A673 (cell line): ENCODE data around the gene GBX1. TPM values are rescaled to one million over a fixed set of nuclear protein-coding genes. Genes with fewer than 3 reads are reported as not detected.

Source experiments
- BruUV-seq: library from RNA; stranded (reverse); fragments of 400-500 nt; replicated peaks from 2 replicates; lab custom pipeline; 2021; lab: Mats Ljungman, UMichigan
- CTCF ChIA-PET: fragments of 300-600 bp; sonication (Branson Sonifier 250); formaldehyde crosslinking; loops from one replicate; lab custom pipeline; 2022; ENCODE audit warnings: antibody characterized with exemption; lab: Charles Lee
- POLR2A ChIA-PET: fragments of 300-600 bp; sonication (Branson Sonifier 250); formaldehyde crosslinking; loops from one replicate; lab custom pipeline; 2022; ENCODE audit warnings: antibody characterized with exemption; ENCODE audit not compliant: low non-redundant PET; lab: Charles Lee
- DNase-seq: peaks from one replicate; pipeline ENCODE4 v3.0.0-alpha.2; 2015; ENCODE audit warnings: low spot score
- H3K27ac ChIP-seq: fragments of 200-600 bp; sonication (generic); 2 replicates; pipeline ENCODE4 v1.5.1; 2016; ENCODE audit warnings: mixed run types, low read depth, mild to moderate bottlenecking, mixed read lengths, antibody characterized with exemption, low read length; ENCODE audit not compliant: poor library complexity, severe bottlenecking
- H3K27me3 ChIP-seq: fragments of 200-600 bp; sonication (generic); replicated peaks from 2 replicates; pipeline ENCODE4 v1.6.1; 2017; ENCODE audit warnings: mixed run types, low read depth, mild to moderate bottlenecking, mixed read lengths, antibody characterized with exemption, low read length; ENCODE audit not compliant: insufficient read depth, poor library complexity
- H3K36me3 ChIP-seq: fragments of 200-600 bp; sonication (generic); 2 replicates; pipeline ENCODE4 v1.6.1; 2016; ENCODE audit warnings: mixed run types, mild to moderate bottlenecking, mixed read lengths, antibody characterized with exemption, low read length; ENCODE audit not compliant: insufficient read depth, poor library complexity, severe bottlenecking
- H3K4me1 ChIP-seq: fragments of 200-600 bp; sonication (generic); 2 replicates; pipeline ENCODE4 v1.6.1; 2017; ENCODE audit warnings: mixed run types, mild to moderate bottlenecking, mixed read lengths, antibody characterized with exemption, low read length; ENCODE audit not compliant: insufficient read depth, poor library complexity, severe bottlenecking
- H3K4me3 ChIP-seq: fragments of 200-600 bp; sonication (generic); 2 replicates; pipeline ENCODE4 v1.5.1; 2016; ENCODE audit warnings: low read depth, mixed run types, mild to moderate bottlenecking, mixed read lengths, low read length; ENCODE audit not compliant: poor library complexity, severe bottlenecking
- H3K9me3 ChIP-seq: fragments of 200-600 bp; sonication (generic); 2 replicates; pipeline ENCODE4 v1.6.1; 2016; ENCODE audit warnings: mixed run types, low read depth, mild to moderate bottlenecking, mixed read lengths, antibody characterized with exemption, low read length; ENCODE audit not compliant: poor library complexity, severe bottlenecking
- EZH2 ChIP-seq: fragments of 200-600 bp; sonication (generic); IDR thresholded peaks from 2 replicates; pipeline ENCODE4 v1.6.1; 2017; ENCODE audit warnings: borderline replicate concordance, low read depth, mild to moderate bottlenecking, mixed read lengths, antibody characterized with exemption, low read length; ENCODE audit not compliant: poor library complexity, severe bottlenecking
- intact Hi-C: fragments of 100-400 bp; cut with micrococcal nuclease; formaldehyde crosslinking; loops from one replicate; pipeline ENCODE4 v1.10.0; 2022; ENCODE audit not compliant: unreplicated experiment
- total RNA-seq: library from RNA; stranded (reverse); gene quantifications from 2 replicates; pipeline ENCODE4 v1.2.3, GENCODE V29; 2021
- TF ChIP-seq, protein P1 (sequence below): fragments of 300-800, 200-600 bp; sonication (generic); conservative IDR thresholded peaks from 2 replicates; pipeline ENCODE4 v1.5.1; 2017; ENCODE audit warnings: low read depth, mild to moderate bottlenecking, antibody characterized with exemption, low read length, moderate library complexity, mixed read lengths

GBX1 gene
- total RNA-seq, 1 experiment from 2014 or later: not detected

DNA sequence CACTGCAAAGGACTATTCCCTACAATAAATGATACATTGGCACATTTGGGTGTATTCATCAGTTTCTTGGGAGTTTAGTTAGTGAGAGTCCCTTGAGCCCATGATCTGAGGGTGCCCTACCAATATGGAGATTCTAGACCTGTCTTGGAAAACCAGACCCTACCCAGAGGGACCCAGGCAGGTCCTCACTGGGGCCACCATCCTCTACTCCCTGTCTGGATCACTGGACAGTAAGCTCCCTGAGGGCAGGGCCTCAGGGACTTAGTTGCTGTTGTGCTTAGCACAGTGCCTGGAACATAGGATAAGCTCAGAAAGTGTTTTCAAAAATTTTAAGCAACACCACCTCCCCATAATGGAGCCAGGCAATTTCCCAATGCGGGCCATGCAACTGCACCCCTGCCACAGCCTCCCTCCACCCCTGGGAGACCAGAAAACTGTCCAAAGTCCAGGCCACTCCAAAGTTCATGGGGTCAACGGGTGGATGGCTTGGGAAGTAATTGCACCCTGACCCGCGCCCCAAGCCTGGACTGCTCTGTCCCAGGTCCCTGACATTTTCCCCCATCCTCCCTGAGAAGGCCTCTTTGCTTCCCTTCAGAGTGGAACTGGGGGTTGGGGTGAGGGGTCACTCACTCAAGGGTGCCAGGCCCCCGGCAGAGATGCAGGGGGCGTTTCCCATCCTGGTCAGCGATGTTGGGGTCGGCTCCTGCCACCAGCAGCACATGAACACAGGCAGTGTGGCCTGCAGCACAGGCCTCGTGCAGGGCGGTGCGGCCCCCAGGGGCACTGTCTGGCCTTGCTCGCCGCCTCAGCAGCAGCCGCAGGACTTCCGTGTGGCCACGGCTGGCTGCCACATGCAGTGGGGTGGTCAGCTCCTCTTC is 18.5 kb upstream of the GBX1 start:
- intact Hi-C loops: no loop called here
- no peak for DNase-seq
- Histone ChIP-seq H3K36me3 (no peaks in the 10 kb centered on the region), H3K9me3 (no peaks in the 10 kb centered on the region), H3K27ac (no peak overlapping the region), H3K4me1 (no peaks in the 10 kb centered on the region), H3K4me3 (no peak overlapping the region), H3K27me3 (no peaks in the 10 kb centered on the region)
- no TSS peak for BruUV-seq
- CTCF ChIA-PET: no interaction called here
- TF ChIP-seq EZH2: no peak
- TF ChIP-seq, protein P1, sequence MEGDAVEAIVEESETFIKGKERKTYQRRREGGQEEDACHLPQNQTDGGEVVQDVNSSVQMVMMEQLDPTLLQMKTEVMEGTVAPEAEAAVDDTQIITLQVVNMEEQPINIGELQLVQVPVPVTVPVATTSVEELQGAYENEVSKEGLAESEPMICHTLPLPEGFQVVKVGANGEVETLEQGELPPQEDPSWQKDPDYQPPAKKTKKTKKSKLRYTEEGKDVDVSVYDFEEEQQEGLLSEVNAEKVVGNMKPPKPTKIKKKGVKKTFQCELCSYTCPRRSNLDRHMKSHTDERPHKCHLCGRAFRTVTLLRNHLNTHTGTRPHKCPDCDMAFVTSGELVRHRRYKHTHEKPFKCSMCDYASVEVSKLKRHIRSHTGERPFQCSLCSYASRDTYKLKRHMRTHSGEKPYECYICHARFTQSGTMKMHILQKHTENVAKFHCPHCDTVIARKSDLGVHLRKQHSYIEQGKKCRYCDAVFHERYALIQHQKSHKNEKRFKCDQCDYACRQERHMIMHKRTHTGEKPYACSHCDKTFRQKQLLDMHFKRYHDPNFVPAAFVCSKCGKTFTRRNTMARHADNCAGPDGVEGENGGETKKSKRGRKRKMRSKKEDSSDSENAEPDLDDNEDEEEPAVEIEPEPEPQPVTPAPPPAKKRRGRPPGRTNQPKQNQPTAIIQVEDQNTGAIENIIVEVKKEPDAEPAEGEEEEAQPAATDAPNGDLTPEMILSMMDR: no peak
- POLR2A ChIA-PET: no interaction called here

DNA sequence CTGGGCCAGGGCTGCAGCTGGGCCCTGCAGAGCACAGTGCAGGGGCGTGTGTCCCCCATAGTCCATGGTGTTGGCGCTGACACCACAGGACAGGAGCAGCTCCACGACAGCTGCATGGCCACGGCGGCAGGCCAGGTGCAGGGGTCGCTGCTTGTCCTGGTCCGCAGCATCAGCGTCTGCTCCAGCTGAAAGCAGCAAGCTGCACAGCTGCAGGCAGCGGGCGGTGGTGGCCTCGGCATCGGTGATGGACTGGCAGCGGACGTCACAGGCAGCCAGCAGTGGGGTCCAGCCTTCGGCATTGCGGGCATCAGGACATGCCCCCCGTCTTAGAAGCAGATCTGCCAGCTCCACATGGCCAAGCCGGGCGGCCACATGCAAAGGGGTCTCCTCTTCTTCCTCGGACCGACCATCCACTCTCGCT is 13.5 kb upstream of the GBX1 start:
- Histone ChIP-seq H3K9me3 (no peaks in the 10 kb centered on the region), H3K27ac (no peak overlapping the region), H3K27me3 (no peaks in the 10 kb centered on the region), H3K4me3 (no peak overlapping the region), H3K36me3 (no peaks in the 10 kb centered on the region), H3K4me1 (no peaks in the 10 kb centered on the region)
- TF ChIP-seq, protein P1: no peak
- TF ChIP-seq EZH2: no peak
- intact Hi-C loops: no loop called here
- no peak for DNase-seq
- ChIA-PET CTCF (no interaction called here), POLR2A (no interaction called here)
- BruUV-seq: no TSS peak

DNA sequence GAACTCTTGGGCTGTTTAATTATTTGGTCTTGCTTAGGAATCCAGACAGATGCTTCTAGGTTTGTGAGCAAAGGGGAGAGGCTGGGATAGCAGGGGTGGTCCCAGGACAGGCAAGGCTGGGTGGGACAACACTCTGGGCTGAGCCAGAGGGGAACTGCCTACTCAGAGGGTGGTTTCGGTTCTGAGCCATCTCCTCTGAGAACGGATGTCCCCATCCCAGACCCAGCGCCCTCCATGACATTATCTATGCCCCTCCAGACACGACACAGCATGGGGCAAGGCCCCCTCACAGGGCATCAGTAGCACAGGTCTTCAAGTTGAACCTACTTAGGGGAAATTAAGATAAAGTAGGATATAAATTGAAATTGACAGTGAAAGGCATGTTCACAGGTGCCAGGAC is 12.5 kb upstream of the GBX1 start:
- intact Hi-C loops: no loop called here
- no peaks in the 10 kb centered on the region for H3K4me1 ChIP-seq
- H3K27me3 ChIP-seq: no peaks in the 10 kb centered on the region
- no peaks in the 10 kb centered on the region for H3K36me3 ChIP-seq
- no peak for DNase-seq
- no peak overlapping the region for H3K4me3 ChIP-seq
- H3K9me3 ChIP-seq: no peaks in the 10 kb centered on the region
- no peak for TF ChIP-seq EZH2
- TF ChIP-seq, protein P1: no peak
- BruUV-seq: no TSS peak
- no peak overlapping the region for H3K27ac ChIP-seq
- POLR2A ChIA-PET: no interaction called here
- CTCF ChIA-PET: no interaction called here
